B cell (primary cell): ENCODE measurements around the gene SYT11. TPM values are rescaled to one million over a fixed set of nuclear protein-coding genes. Genes with fewer than 3 reads are reported as not detected.

Source experiments
- ATAC-seq: fragments of 200-7000 bp; cut with Tn5 transposase; one replicate; pipeline ENCODE4 v1.10.0; 2021; ENCODE audit warnings: low read depth, mild to moderate bottlenecking, moderate number of reproducible peaks, moderate library complexity
- CTCF ChIA-PET: fragments of 350-600 bp; sonication (Branson Sonifier 250); formaldehyde crosslinking; loops from one replicate; lab custom pipeline; 2021; ENCODE audit warnings: antibody characterized with exemption, inconsistent platforms; lab: Charles Lee
- POLR2A ChIA-PET: fragments of 350-600 bp; sonication (Branson Sonifier 250); formaldehyde crosslinking; loops from one replicate; lab custom pipeline; 2021; ENCODE audit warnings: antibody characterized with exemption; lab: Charles Lee
- DNase-seq: peaks from one replicate; pipeline ENCODE4 v3.0.0; 2013
- H2AFZ ChIP-seq: 2 replicates; pipeline ENCODE4 v1.6.1; 2012; ENCODE audit warnings: mild to moderate bottlenecking, low read depth, low read length; ENCODE audit not compliant: insufficient read depth, poor library complexity, severe bottlenecking
- H3K27ac ChIP-seq, 2 donors: 1 replicate in 1 of 2; 2 replicates in 1 of 2; pipeline ENCODE4 v1.5.1; 2012 to 2013; ENCODE audit warnings: low read length in 2 of 2, mild to moderate bottlenecking in 2 of 2, moderate library complexity in 1 of 2
- H3K27me3 ChIP-seq, 4 experiments: fragments of 200-600 bp in 1 of 4; sonication (generic) in 1 of 4; replicated peaks in 1 of 4; 1 replicate in 2 of 4; 2 replicates in 2 of 4; pipeline versions ENCODE4 v1.6.1 to v1.7.0; 2013 to 2016; ENCODE audit warnings: low read length in 3 of 4, mild to moderate bottlenecking in 2 of 4, mixed read lengths in 1 of 4, moderate library complexity in 1 of 4; ENCODE audit not compliant: insufficient read depth in 4 of 4, control insufficient read depth in 3 of 4; ENCODE audit errors: control extremely low read depth in 1 of 4
- H3K36me3 ChIP-seq, 2 experiments: replicated peaks in 1 of 2; 1 replicate in 1 of 2; 2 replicates in 1 of 2; pipeline versions ENCODE4 v1.6.1 to v1.7.1; 2013; ENCODE audit warnings: low read length in 1 of 2; ENCODE audit not compliant: insufficient read depth in 2 of 2, control insufficient read depth in 1 of 2; ENCODE audit errors: control extremely low read depth in 1 of 2, extremely low read depth in 1 of 2
- H3K4me1 ChIP-seq, 2 donors: fragments of 200-600 bp in 1 of 2; sonication (generic) in 1 of 2; 1 replicate in 1 of 2; 2 replicates in 1 of 2; pipeline versions ENCODE4 v1.5.1 to v1.6.1; 2013 to 2017; ENCODE audit warnings: low read length in 2 of 2; ENCODE audit not compliant: control insufficient read depth in 2 of 2, insufficient read depth in 2 of 2
- H3K4me2 ChIP-seq: replicated peaks from 2 replicates; pipeline ENCODE3; 2012; ENCODE audit warnings: mild to moderate bottlenecking, low read depth, low read length; ENCODE audit not compliant: poor library complexity, severe bottlenecking
- H3K4me3 ChIP-seq, 5 experiments: fragments of 200-600 bp in 1 of 5; sonication (generic) in 1 of 5; 1 replicate in 3 of 5; 2 replicates in 2 of 5; pipeline versions ENCODE4 v1.5.1 to v1.7.0; 2011 to 2016; ENCODE audit warnings: low read length in 4 of 5, mild to moderate bottlenecking in 4 of 5, low read depth in 2 of 5, control low read depth in 1 of 5, moderate library complexity in 1 of 5; ENCODE audit not compliant: insufficient read depth in 1 of 5; ENCODE audit errors: control extremely low read depth in 1 of 5, extremely low read depth in 1 of 5
- H3K79me2 ChIP-seq: fragments of 200-600 bp; sonication (generic); one replicate; pipeline ENCODE4 v1.6.0; 2016; ENCODE audit warnings: low read length; ENCODE audit not compliant: control insufficient read depth, insufficient read depth
- H3K9ac ChIP-seq: fragments of 200-600 bp; sonication (generic); 2 replicates; pipeline ENCODE4 v1.6.1; 2017; ENCODE audit warnings: mild to moderate bottlenecking, low read length, moderate library complexity
- H3K9me3 ChIP-seq, 3 donors: one replicate each; pipeline versions ENCODE4 v1.6.1 to v1.7.1; 2013; ENCODE audit warnings: low read length in 2 of 3; ENCODE audit not compliant: control insufficient read depth in 2 of 3, insufficient read depth in 1 of 3; ENCODE audit errors: control extremely low read depth in 1 of 3
- H4K20me1 ChIP-seq: 2 replicates; pipeline ENCODE4 v1.6.0; 2012; ENCODE audit warnings: mild to moderate bottlenecking, low read length; ENCODE audit not compliant: insufficient read depth, control insufficient read depth, poor library complexity, severe bottlenecking
- H3K27ac Mint-ChIP-seq: one replicate; pipeline ENCODE4 v1.8.0; 2021; ENCODE audit warnings: mixed read lengths
- H3K27me3 Mint-ChIP-seq: one replicate; pipeline ENCODE4 v1.8.0; 2021; ENCODE audit warnings: mixed read lengths
- H3K4me1 Mint-ChIP-seq: one replicate; pipeline ENCODE4 v1.8.0; 2021; ENCODE audit warnings: mixed read lengths
- H3K4me3 Mint-ChIP-seq: one replicate; pipeline ENCODE4 v1.8.0; 2021; ENCODE audit warnings: mixed read lengths
- H3K9me3 Mint-ChIP-seq: one replicate; pipeline ENCODE4 v1.8.0; 2022; ENCODE audit warnings: mixed read lengths; ENCODE audit not compliant: insufficient read depth
- CTCF ChIP-seq: fragments of 200-600 bp; IDR thresholded peaks from one replicate; pipeline ENCODE4 v1.8.0; 2022; ENCODE audit warnings: antibody characterized with exemption, mild to moderate bottlenecking
- EZH2 ChIP-seq: IDR thresholded peaks from 2 replicates; pipeline ENCODE4 v1.6.1; 2012; ENCODE audit warnings: borderline replicate concordance, low read depth, mild to moderate bottlenecking, moderate library complexity, low read length; ENCODE audit not compliant: insufficient read depth, poor library complexity, severe bottlenecking
- WGBS: methylation state at CpG from one replicate; pipeline ENCODE4 v1.1.5; 2013; ENCODE audit warnings: missing lambda C conversion rate; ENCODE audit not compliant: insufficient coverage; 5-methylcytosine and 5-hydroxymethylcytosine counted together
- intact Hi-C: fragments of 100-400 bp; cut with micrococcal nuclease; formaldehyde crosslinking; loops from one replicate; pipeline ENCODE4 v1.10.0; 2022
- polyA plus RNA-seq: library from polyadenylated mRNA; depleted of rRNA; stranded (reverse); fragments of >200 nt; gene quantifications from 2 replicates; pipeline ENCODE4 v1.2.3, GENCODE V29; 2012
- total RNA-seq, 2 donors: library from RNA; stranded (reverse); fragments of 120-200 nt in 1 of 2; gene quantifications; 1 replicate in 1 of 2; 2 replicates in 1 of 2; pipeline versions ENCODE4 v1.2.3 to v1.2.4, GENCODE V29; 2013 to 2022

Gene SYT11
- total and polyA plus RNA-seq, 2 donors (not counting 1 experiment from before 2014, with no cell fraction given) = 1.8 to 6.6 TPM

GRCh38 chr1:155884031-155884960 lies 24.9 kb downstream of the SYT11 start:
- Histone ChIP-seq H4K20me1 (no peaks in the 10 kb centered on the region), H3K27ac (no peak overlapping the region), H3K9ac (no peak overlapping the region), H3K4me2 (no peak overlapping the region), H2AFZ (no peak overlapping the region), H3K4me3 (no peak overlapping the region), H3K36me3 (peaks cover 0 to 4% of the 10 kb centered on the region in 2 experiments), H3K27me3 (no peaks in the 10 kb centered on the region), H3K9me3 (no peaks in the 10 kb centered on the region), H3K4me1 (peaks cover 8% of the 10 kb centered on the region in 2 donors), H3K79me2 (no peaks in the 10 kb centered on the region)
- TF ChIP-seq CTCF (no peak), EZH2 (no peak)
- intact Hi-C loops = no loop called here
- Mint-ChIP-seq H3K27me3 (no peaks in the 10 kb centered on the region), H3K9me3 (no peaks in the 10 kb centered on the region), H3K4me3 (no peak overlapping the region), H3K27ac (no peak overlapping the region), H3K4me1 (peaks cover 9% of the 10 kb centered on the region)
- CTCF ChIA-PET = interaction anchor here (1.4 kb wide), 1 partner anchor 48 kb away, joined by 3 read pairs; no protein-coding TSS in a partner anchor
- no peak for ATAC-seq
- POLR2A ChIA-PET = no interaction called here
- DNase-seq = no peak
- WGBS = 88% methylated on average over 5 of the region's 9 CpGs

- Histone ChIP-seq H3K4me2 (no peak overlapping the region), H3K27ac (no peak overlapping the region), H3K4me1 (peaks cover 8% of the 10 kb centered on the region in 2 donors), H3K79me2 (no peaks in the 10 kb centered on the region), H2AFZ (no peak overlapping the region), H3K9ac (no peak overlapping the region), H3K27me3 (no peaks in the 10 kb centered on the region), H3K36me3 (peaks cover 0 to 4% of the 10 kb centered on the region in 2 experiments), H4K20me1 (no peaks in the 10 kb centered on the region), H3K9me3 (no peaks in the 10 kb centered on the region), H3K4me3 (no peak overlapping the region)
- H3K27ac Mint-ChIP-seq = no peak overlapping the region
- peaks cover 9% of the 10 kb centered on the region for H3K4me1 Mint-ChIP-seq
- POLR2A ChIA-PET = no interaction called here
- no peak for ATAC-seq
- intact Hi-C loops = no loop called here
- TF ChIP-seq CTCF (no peak), EZH2 (no peak)
- CTCF ChIA-PET = interaction anchor here (1.4 kb wide), 1 partner anchor 48 kb away, joined by 3 read pairs; no protein-coding TSS in a partner anchor
- H3K9me3 Mint-ChIP-seq = no peaks in the 10 kb centered on the region
- no peak overlapping the region for H3K4me3 Mint-ChIP-seq
- DNase-seq = no peak
- H3K27me3 Mint-ChIP-seq = no peaks in the 10 kb centered on the region
Measured at GRCh38 chr1:155884982-155885381, 25.6 kb downstream of the SYT11 start.
